Measurements from ENCODE around the gene SDK1. TPM values are rescaled to one million over a fixed set of nuclear protein-coding genes. Genes with fewer than 3 reads are reported as not detected.

The SDK1 gene
- total and polyA plus RNA-seq, 2 donors (not counting 3 experiments of a cell fraction or from before 2014, with no cell fraction given): 1.6 to 3.9 TPM

DNA sequence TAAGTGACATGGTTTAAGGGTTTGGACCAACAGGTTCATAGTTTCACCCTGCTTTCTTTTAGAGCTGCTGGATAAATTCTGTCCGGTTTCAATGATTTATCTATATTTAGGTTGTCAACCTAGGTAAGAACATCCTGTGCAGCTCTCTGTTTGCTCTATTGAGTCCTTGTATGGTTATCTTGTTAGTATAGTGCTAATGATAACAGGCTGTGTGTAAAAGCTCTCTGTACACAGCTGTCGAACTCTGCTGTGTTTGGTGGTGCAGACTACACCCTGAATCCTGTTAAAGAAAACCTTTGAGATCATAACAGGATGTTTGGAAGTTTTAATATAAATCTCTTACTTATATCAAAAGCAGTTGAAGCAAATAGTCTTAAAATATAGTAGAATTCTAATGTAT lies 219.2 kb downstream of the SDK1 start:
- DNase-seq (ENCODE audit: low read depth, low spot score): no peak
- H4K20me1 ChIP-seq (replicated peaks; ENCODE audit: control insufficient read depth, extremely low read depth, insufficient read depth, low read length): no peaks in the 10 kb centered on the region
- no peak overlapping the region for H2AFZ ChIP-seq (ENCODE audit: low read depth, low read length)
- ChIA-PET CTCF (no interaction called here), POLR2A (no interaction called here)
- no peaks in the 10 kb centered on the region for H3K36me3 ChIP-seq (ENCODE audit: control insufficient read depth in 2 of 2, extremely low read depth in 1 of 2, insufficient read depth in 2 of 2, low read length in 2 of 2)
- H3K27me3 ChIP-seq (ENCODE audit: control insufficient read depth in 2 of 2, insufficient read depth in 2 of 2, low read length in 2 of 2): no peaks in the 10 kb centered on the region
- no peaks in the 10 kb centered on the region for H3K79me2 ChIP-seq (ENCODE audit: control insufficient read depth, insufficient read depth, low read length)
- no peak overlapping the region for H3K9ac ChIP-seq (replicated peaks; ENCODE audit: extremely low read depth, insufficient read depth, low read length)
- TF ChIP-seq JUN (IDR thresholded peaks at IDR 0.05; ENCODE audit: borderline replicate concordance, insufficient read depth, insufficient read length, low read depth) (no peak), GATA2 (IDR thresholded peaks at IDR 0.05; ENCODE audit: insufficient read depth, insufficient read length, low read depth, low read length) (no peak), MYC (IDR thresholded peaks at IDR 0.05; ENCODE audit: low read depth, low read length) (no peak), FOS (IDR thresholded peaks at IDR 0.05; ENCODE audit: borderline replicate concordance, insufficient read depth, low read length) (no peak), EZH2 (IDR thresholded peaks at IDR 0.05; ENCODE audit: borderline replicate concordance, low read depth, low read length, severe bottlenecking) (no peak)
- TF ChIP-seq, protein P1, sequence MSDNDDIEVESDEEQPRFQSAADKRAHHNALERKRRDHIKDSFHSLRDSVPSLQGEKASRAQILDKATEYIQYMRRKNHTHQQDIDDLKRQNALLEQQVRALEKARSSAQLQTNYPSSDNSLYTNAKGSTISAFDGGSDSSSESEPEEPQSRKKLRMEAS (IDR thresholded peaks at IDR 0.05; ENCODE audit: insufficient read depth, insufficient read length): no peak
- no peak overlapping the region for H3K4me2 ChIP-seq (ENCODE audit: insufficient read depth, low read length)
- H3K9me1 ChIP-seq (replicated peaks; ENCODE audit: control insufficient read depth, extremely low read depth, insufficient read depth, low read length): no peaks in the 10 kb centered on the region
- no peak overlapping the region for H3K4me3 ChIP-seq (replicated peaks in 1 of 3; ENCODE audit: insufficient read depth in 1 of 3, low read depth in 1 of 3, low read length in 3 of 3)
- no peaks in the 10 kb centered on the region for H3K9me3 ChIP-seq (replicated peaks; ENCODE audit: control insufficient read depth, insufficient read depth, low read length)
- intact Hi-C loops (cut with micrococcal nuclease): loop anchor here (10.0 kb wide), 1 partner anchor 535 kb away; no protein-coding TSS in a partner anchor
- no peak overlapping the region for H3K27ac ChIP-seq (ENCODE audit: insufficient read depth, low read depth, low read length)
- BruUV-seq (replicated peaks): no TSS peak
- dilution Hi-C loops (cut with MboI; ENCODE audit: extremely low pct_ligation_motif_present, low sequenced_read_pairs): no loop called here
- no peak for FAIRE-seq
- H3K4me1 ChIP-seq (ENCODE audit: control insufficient read depth, extremely low read depth, insufficient read depth, low read length): no peaks in the 10 kb centered on the region

DNA sequence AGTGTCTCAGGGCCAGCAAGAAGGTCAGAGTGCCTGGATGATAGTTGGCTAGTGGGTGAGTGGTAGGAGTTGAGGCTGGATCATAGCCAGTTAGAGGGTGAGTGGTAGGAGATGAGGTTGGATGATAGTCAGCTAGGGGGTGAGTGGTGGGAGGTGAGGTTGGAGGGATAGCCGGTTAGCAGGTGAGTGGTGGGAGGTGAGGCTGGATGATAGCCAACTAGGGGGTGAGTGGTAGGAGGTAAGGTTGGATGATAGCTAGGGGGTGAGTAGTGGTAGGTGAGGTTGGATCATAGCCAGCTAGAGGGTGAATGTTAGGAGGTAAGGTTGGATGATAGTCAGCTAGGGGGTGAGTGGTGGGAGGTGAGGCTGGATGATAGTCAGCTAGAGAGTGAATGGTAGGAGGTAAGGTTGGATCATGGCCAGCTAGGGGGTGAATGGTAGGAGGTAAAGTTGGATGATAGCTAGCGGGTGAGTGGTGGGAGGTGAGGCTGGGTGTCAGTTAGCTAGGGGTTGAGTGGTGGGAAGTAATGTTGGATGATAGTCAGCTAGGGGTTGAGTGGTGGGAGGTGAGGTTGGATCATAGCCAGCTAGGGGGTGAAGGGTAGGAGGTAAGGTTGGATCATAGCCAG lies 226.6 kb downstream of the SDK1 start:
- H3K9me1 ChIP-seq (replicated peaks; ENCODE audit: control insufficient read depth, extremely low read depth, insufficient read depth, low read length): no peaks in the 10 kb centered on the region
- no peak for FAIRE-seq
- intact Hi-C loops (cut with micrococcal nuclease): loop anchor here (10.0 kb wide), 1 partner anchor 527 kb away; no protein-coding TSS in a partner anchor
- H3K4me2 ChIP-seq (ENCODE audit: insufficient read depth, low read length): no peak overlapping the region
- H3K79me2 ChIP-seq (ENCODE audit: control insufficient read depth, insufficient read depth, low read length): no peaks in the 10 kb centered on the region
- no peaks in the 10 kb centered on the region for H4K20me1 ChIP-seq (replicated peaks; ENCODE audit: control insufficient read depth, extremely low read depth, insufficient read depth, low read length)
- no peak overlapping the region for H2AFZ ChIP-seq (ENCODE audit: low read depth, low read length)
- no TSS peak for BruUV-seq (replicated peaks)
- ChIA-PET CTCF (interaction anchor here (1.4 kb wide), 1 partner anchor 25 kb away, joined by 3 read pairs; no protein-coding TSS in a partner anchor), POLR2A (no interaction called here)
- no peaks in the 10 kb centered on the region for H3K27me3 ChIP-seq (ENCODE audit: control insufficient read depth in 2 of 2, insufficient read depth in 2 of 2, low read length in 2 of 2)
- no peak overlapping the region for H3K9ac ChIP-seq (replicated peaks; ENCODE audit: extremely low read depth, insufficient read depth, low read length)
- no peak overlapping the region for H3K27ac ChIP-seq (ENCODE audit: insufficient read depth, low read depth, low read length)
- DNase-seq (ENCODE audit: low read depth, low spot score): no peak
- no peak for TF ChIP-seq EZH2 (IDR thresholded peaks at IDR 0.05; ENCODE audit: borderline replicate concordance, low read depth, low read length, severe bottlenecking)
- TF ChIP-seq MYC (IDR thresholded peaks at IDR 0.05; ENCODE audit: low read depth, low read length): no peak
- no peak overlapping the region for H3K4me3 ChIP-seq (replicated peaks in 1 of 3; ENCODE audit: insufficient read depth in 1 of 3, low read depth in 1 of 3, low read length in 3 of 3)
- dilution Hi-C loops (cut with MboI; ENCODE audit: extremely low pct_ligation_motif_present, low sequenced_read_pairs): no loop called here
- H3K9me3 ChIP-seq (replicated peaks; ENCODE audit: control insufficient read depth, insufficient read depth, low read length): no peaks in the 10 kb centered on the region
- H3K36me3 ChIP-seq (ENCODE audit: control insufficient read depth in 2 of 2, extremely low read depth in 1 of 2, insufficient read depth in 2 of 2, low read length in 2 of 2): no peaks in the 10 kb centered on the region
- H3K4me1 ChIP-seq (ENCODE audit: control insufficient read depth, extremely low read depth, insufficient read depth, low read length): no peaks in the 10 kb centered on the region

Measured in endothelial cell of umbilical vein (primary cell).